CD4-positive, alpha-beta T cell (primary cell): ENCODE data around the gene SLC23A2. TPM values are rescaled to one million over a fixed set of nuclear protein-coding genes. Genes with fewer than 3 reads are reported as not detected.

ENCODE experiments used
- ATAC-seq: fragments of 200-7000 bp; cut with Tn5 transposase; one replicate; pipeline ENCODE4 v1.10.0; 2022; ENCODE audit warnings: mild to moderate bottlenecking; ENCODE audit not compliant: poor library complexity
- CTCF ChIA-PET: fragments of 350-600 bp; sonication (Branson Sonifier 250); formaldehyde crosslinking; loops from one replicate; lab custom pipeline; 2021; ENCODE audit warnings: antibody characterized with exemption, inconsistent platforms; lab: Charles Lee
- POLR2A ChIA-PET: fragments of 350-600 bp; sonication (Branson Sonifier 250); formaldehyde crosslinking; loops from one replicate; lab custom pipeline; 2021; ENCODE audit warnings: antibody characterized with exemption, inconsistent platforms; lab: Charles Lee
- DNase-seq, 14 experiments: peaks; one replicate each; pipeline ENCODE4 v3.0.0-alpha.2; 2013 to 2020; ENCODE audit warnings: mixed read lengths in 2 of 14
- H3K27ac ChIP-seq, 2 donors: one replicate each; pipeline versions ENCODE4 v1.5.1 to v1.7.0; 2013; ENCODE audit warnings: low read length in 2 of 2, low read depth in 1 of 2, mild to moderate bottlenecking in 1 of 2
- H3K27me3 ChIP-seq, 2 experiments: 1 replicate in 1 of 2; 2 replicates in 1 of 2; pipeline versions ENCODE4 v1.6.1 to v1.7.0; 2013; ENCODE audit warnings: low read length in 2 of 2, control low read depth in 1 of 2, mild to moderate bottlenecking in 1 of 2, moderate library complexity in 1 of 2; ENCODE audit not compliant: insufficient read depth in 2 of 2, control insufficient read depth in 1 of 2
- H3K36me3 ChIP-seq: one replicate; pipeline ENCODE4 v1.6.1; 2013; ENCODE audit warnings: low read length, control low read depth; ENCODE audit not compliant: insufficient read depth
- H3K4me1 ChIP-seq: one replicate; pipeline ENCODE4 v1.6.1; 2013; ENCODE audit warnings: low read length, control low read depth; ENCODE audit not compliant: insufficient read depth
- H3K4me3 ChIP-seq: one replicate; pipeline ENCODE4 v1.5.1; 2013; ENCODE audit warnings: mild to moderate bottlenecking, low read length, moderate library complexity
- H3K9me3 ChIP-seq, 2 experiments: 1 replicate in 1 of 2; 2 replicates in 1 of 2; pipeline versions ENCODE4 v1.6.1 to v1.7.0; 2013; ENCODE audit warnings: low read length in 2 of 2, mild to moderate bottlenecking in 2 of 2, control low read depth in 1 of 2, moderate library complexity in 1 of 2; ENCODE audit not compliant: control insufficient read depth in 1 of 2, insufficient read depth in 1 of 2
- H3K27ac Mint-ChIP-seq: one replicate; pipeline ENCODE4 v1.8.0; 2020; ENCODE audit warnings: mixed read lengths
- H3K27me3 Mint-ChIP-seq: one replicate; pipeline ENCODE4 v1.8.0; 2021; ENCODE audit warnings: mixed read lengths
- H3K36me3 Mint-ChIP-seq: one replicate; pipeline ENCODE4 v1.8.0; 2021; ENCODE audit warnings: low read depth, mixed read lengths
- H3K4me1 Mint-ChIP-seq: one replicate; pipeline ENCODE4 v1.8.0; 2021; ENCODE audit warnings: low read depth, mixed read lengths
- H3K4me3 Mint-ChIP-seq: one replicate; pipeline ENCODE4 v1.8.0; 2020; ENCODE audit warnings: mild to moderate bottlenecking, mixed read lengths
- H3K9me3 Mint-ChIP-seq: one replicate; pipeline ENCODE4 v1.8.0; 2020; ENCODE audit warnings: mixed read lengths
- intact Hi-C, 2 experiments: fragments of 100-400 bp; cut with DNase I in 1 of 2; cut with micrococcal nuclease in 1 of 2; formaldehyde crosslinking; loops; one replicate each; pipeline versions ENCODE4 v1.15.1 to v1.9.0; 2023 to 2025; cut with DNase I, micrococcal nuclease
- total RNA-seq, 174 experiments: library from RNA in 2 of 174; stranded (reverse) in 2 of 174; gene quantifications; one replicate each; pipeline ENCODE4 v1.2.3 and lab custom pipeline; 2021 to 2026
- TF ChIP-seq, protein P1 (sequence below): fragments of 200-600 bp; IDR thresholded peaks from one replicate; pipeline ENCODE4 v1.8.0; 2022; ENCODE audit warnings: antibody characterized with exemption, mild to moderate bottlenecking

Gene SLC23A2
- total RNA-seq, 2 experiments from 2014 or later = 22.8 to 23.0 TPM

DNA sequence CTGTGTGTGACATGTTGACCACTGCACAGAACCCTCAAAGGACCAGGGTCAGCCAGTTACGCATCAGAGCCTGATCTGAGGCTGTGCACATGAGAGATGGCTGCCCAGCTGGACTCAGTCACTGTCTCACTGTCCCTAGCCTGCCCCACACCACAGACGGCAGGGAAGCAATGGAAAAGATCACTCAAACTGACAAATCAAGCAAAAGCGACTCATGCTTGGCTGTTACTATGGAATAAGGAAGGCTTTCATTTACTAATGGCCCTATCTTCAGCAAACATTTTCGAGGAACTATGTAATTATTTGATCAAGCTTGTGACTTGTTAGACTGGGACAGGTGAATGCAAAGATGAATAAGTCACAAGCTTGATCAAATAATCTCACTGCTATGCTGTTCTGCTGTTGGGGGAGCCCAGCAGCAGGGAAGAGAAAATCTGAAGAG, 137.0 kb downstream of the SLC23A2 start:
- Mint-ChIP-seq H3K4me3 (peak overlapping the region; percentile 20), H3K9me3 (no peaks in the 10 kb centered on the region), H3K27ac (no peak overlapping the region), H3K27me3 (no peaks in the 10 kb centered on the region), H3K36me3 (peaks cover 95% of the 10 kb centered on the region), H3K4me1 (peaks cover 7% of the 10 kb centered on the region)
- intact Hi-C loops = loop anchor here in 1 of 2 experiments (5.0 to 10.0 kb wide), 2 partner anchors 260 to 832 kb away; no protein-coding TSS in a partner anchor
- TF ChIP-seq, protein P1, sequence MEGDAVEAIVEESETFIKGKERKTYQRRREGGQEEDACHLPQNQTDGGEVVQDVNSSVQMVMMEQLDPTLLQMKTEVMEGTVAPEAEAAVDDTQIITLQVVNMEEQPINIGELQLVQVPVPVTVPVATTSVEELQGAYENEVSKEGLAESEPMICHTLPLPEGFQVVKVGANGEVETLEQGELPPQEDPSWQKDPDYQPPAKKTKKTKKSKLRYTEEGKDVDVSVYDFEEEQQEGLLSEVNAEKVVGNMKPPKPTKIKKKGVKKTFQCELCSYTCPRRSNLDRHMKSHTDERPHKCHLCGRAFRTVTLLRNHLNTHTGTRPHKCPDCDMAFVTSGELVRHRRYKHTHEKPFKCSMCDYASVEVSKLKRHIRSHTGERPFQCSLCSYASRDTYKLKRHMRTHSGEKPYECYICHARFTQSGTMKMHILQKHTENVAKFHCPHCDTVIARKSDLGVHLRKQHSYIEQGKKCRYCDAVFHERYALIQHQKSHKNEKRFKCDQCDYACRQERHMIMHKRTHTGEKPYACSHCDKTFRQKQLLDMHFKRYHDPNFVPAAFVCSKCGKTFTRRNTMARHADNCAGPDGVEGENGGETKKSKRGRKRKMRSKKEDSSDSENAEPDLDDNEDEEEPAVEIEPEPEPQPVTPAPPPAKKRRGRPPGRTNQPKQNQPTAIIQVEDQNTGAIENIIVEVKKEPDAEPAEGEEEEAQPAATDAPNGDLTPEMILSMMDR = no peak
- Histone ChIP-seq H3K27me3 (no peaks in the 10 kb centered on the region), H3K4me3 (no peak overlapping the region), H3K27ac (no peak overlapping the region), H3K36me3 (peaks cover 38% of the 10 kb centered on the region), H3K9me3 (no peaks in the 10 kb centered on the region), H3K4me1 (no peaks in the 10 kb centered on the region)
- POLR2A ChIA-PET = no interaction called here
- CTCF ChIA-PET = no interaction called here
- ATAC-seq (no peak), DNase-seq (no peak)

DNA sequence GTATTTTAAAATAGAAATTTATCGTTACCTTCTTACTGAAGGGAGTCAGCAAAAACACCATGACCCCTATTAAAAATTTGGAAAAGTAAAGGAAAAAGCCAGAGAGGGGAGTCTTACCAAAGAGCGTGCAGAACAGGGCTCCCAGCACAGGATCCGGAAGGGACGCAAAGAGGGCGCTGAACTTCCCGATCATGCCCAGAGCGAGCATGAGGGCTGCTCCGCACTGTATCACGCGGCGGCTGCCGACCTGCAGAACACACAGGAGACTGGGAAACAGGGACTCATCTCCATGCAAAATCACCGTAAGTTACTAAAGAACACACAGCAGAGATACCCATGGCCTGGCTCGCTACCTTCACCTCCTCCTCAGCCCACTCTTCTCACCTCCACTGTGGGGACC, 138.6 kb downstream of the SLC23A2 start:
- Histone ChIP-seq H3K4me3 (no peak overlapping the region), H3K36me3 (peaks cover 45% of the 10 kb centered on the region), H3K9me3 (no peaks in the 10 kb centered on the region), H3K4me1 (no peaks in the 10 kb centered on the region), H3K27me3 (no peaks in the 10 kb centered on the region), H3K27ac (no peak overlapping the region)
- intact Hi-C loops = loop anchor here in 1 of 2 experiments (5.0 to 10.0 kb wide), 2 partner anchors 258 to 830 kb away; no protein-coding TSS in a partner anchor
- TF ChIP-seq, protein P1 = no peak
- Mint-ChIP-seq H3K9me3 (no peaks in the 10 kb centered on the region), H3K27me3 (no peaks in the 10 kb centered on the region), H3K27ac (no peak overlapping the region), H3K4me3 (no peak overlapping the region), H3K4me1 (no peaks in the 10 kb centered on the region), H3K36me3 (peaks cover 100% of the 10 kb centered on the region)
- ChIA-PET POLR2A (no interaction called here), CTCF (no interaction called here)
- ATAC-seq (no peak), DNase-seq (no peak)

DNA sequence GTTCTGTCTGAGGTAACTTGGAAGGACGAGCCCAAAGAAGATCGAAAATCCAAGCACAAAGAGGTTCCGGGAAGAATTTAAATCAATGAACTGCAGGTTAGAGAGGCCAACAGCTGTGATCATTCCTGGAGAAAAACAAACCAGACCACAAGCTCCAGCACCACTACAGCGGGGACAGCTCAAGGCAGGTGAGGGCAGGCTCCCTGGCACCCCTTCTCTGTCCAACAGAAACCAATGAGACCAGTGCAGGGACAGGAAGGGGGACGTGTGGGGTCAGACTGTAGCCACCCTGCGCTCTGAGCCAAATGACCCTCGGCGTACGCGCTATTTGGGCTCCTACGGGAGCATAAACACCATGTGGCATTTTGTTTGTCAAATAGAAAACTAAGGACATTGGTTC, 139.3 kb downstream of the SLC23A2 start:
- CTCF ChIA-PET = no interaction called here

More for the DNA sequence above, 139.3 kb downstream of the SLC23A2 start:
- POLR2A ChIA-PET = no interaction called here
- H3K27me3 ChIP-seq = no peaks in the 10 kb centered on the region
- Mint-ChIP-seq H3K4me1 (no peaks in the 10 kb centered on the region), H3K27ac (no peak overlapping the region), H3K9me3 (no peaks in the 10 kb centered on the region), H3K36me3 (peaks cover 100% of the 10 kb centered on the region), H3K27me3 (no peaks in the 10 kb centered on the region), H3K4me3 (no peak overlapping the region)
- H3K36me3 ChIP-seq = peaks cover 45% of the 10 kb centered on the region
- H3K27ac ChIP-seq = no peak overlapping the region
- ATAC-seq = no peak
- TF ChIP-seq, protein P1 = no peak
- no peaks in the 10 kb centered on the region for H3K9me3 ChIP-seq
- DNase-seq = no peak
- H3K4me1 ChIP-seq = no peaks in the 10 kb centered on the region
- H3K4me3 ChIP-seq = no peak overlapping the region
- intact Hi-C loops = loop anchor here in 1 of 2 experiments (5.0 to 10.0 kb wide), 2 partner anchors 257 to 830 kb away; no protein-coding TSS in a partner anchor
